Muscle of arm (tissue), 12 donors: Measurements from ENCODE around the gene BHLHA9. TPM values are rescaled to one million over a fixed set of nuclear protein-coding genes. Genes with fewer than 3 reads are reported as not detected.
"Not testable (repeated sequence)": the region's sequence is repeated elsewhere in the genome, so short reads cannot be mapped to it uniquely, and the experiment has no call there.

Source experiments
- DNase-seq: peaks from one replicate; pipeline ENCODE4 v3.0.0-alpha.2; 2013
- polyA plus RNA-seq, 12 donors: library from polyadenylated mRNA; unstranded; fragments of 120-200 nt; gene quantifications; one replicate each; pipeline ENCODE4 v1.2.1, GENCODE V29; 2013; ENCODE audit not compliant: insufficient read length in 12 of 12

Gene BHLHA9
- polyA plus RNA-seq, 12 donors: not detected

- DNase-seq: no peak
Observed at GRCh38 chr17:1300371-1300905, 30.2 kb downstream of the BHLHA9 start.

GRCh38 chr17:1301546-1301945, 31.3 kb downstream of the BHLHA9 start:
- DNase-seq: no peak

- no peak for DNase-seq
Observed at GRCh38 chr17:1302761-1303160, 32.5 kb downstream of the BHLHA9 start.

- no peak for DNase-seq
Observed at GRCh38 chr17:1304522-1304921, 34.3 kb downstream of the BHLHA9 start.

GRCh38 chr17:1304962-1305563, 34.8 kb downstream of the BHLHA9 start:
- no peak for DNase-seq

GRCh38 chr17:1307829-1308228, 37.6 kb downstream of the BHLHA9 start:
- not testable (repeated sequence) for DNase-seq

GRCh38 chr17:1312261-1312870, 42.1 kb downstream of the BHLHA9 start:
- DNase-seq: no peak

GRCh38 chr17:1313270-1314005, 43.2 kb downstream of the BHLHA9 start:
- no peak for DNase-seq

GRCh38 chr17:1315409-1315808, 45.2 kb downstream of the BHLHA9 start:
- no peak for DNase-seq

- DNase-seq: no peak
Observed at GRCh38 chr17:1315891-1316403, 45.7 kb downstream of the BHLHA9 start.

Other genes starting within 250 kb of the BHLHA9 start
- gene ABR, start 90.5 kb upstream of the BHLHA9 start, polyA plus RNA-seq: 10 to 100 TPM in 11 of 12 donors, not detected in 1; 26.7 to 67.1 (median 33.2) TPM
- under 1 TPM in 3 of 12 donors, not detected in 9; 0.04 to 0.18 (median 0.06) TPM for gene TRARG1, start 9.2 kb downstream of the BHLHA9 start, polyA plus RNA-seq
- gene YWHAE, start 129.8 kb downstream of the BHLHA9 start, polyA plus RNA-seq: 1,000 to 10,000 TPM in 1 of 12 donors, 100 to 1,000 TPM in 11; 722 to 1,233 (median 783) TPM
- gene CRK, start 185.8 kb downstream of the BHLHA9 start, polyA plus RNA-seq: 100 to 1,000 TPM in 1 of 12 donors, 10 to 100 TPM in 11; 33.6 to 192 (median 40.8) TPM
- 10 to 100 TPM in 11 of 12 donors, not detected in 1; 68.4 to 97.1 (median 79.9) TPM for gene MYO1C, start 222.2 kb downstream of the BHLHA9 start, polyA plus RNA-seq
- gene INPP5K, start 246.2 kb downstream of the BHLHA9 start, polyA plus RNA-seq: 10 to 100 TPM in 11 of 12 donors, not detected in 1; 20.2 to 32.7 (median 25.2) TPM